Prostate gland (tissue), 2 donors: Measurements from ENCODE around the gene UCN2. TPM values are rescaled to one million over a fixed set of nuclear protein-coding genes. Genes with fewer than 3 reads are reported as not detected.
A peak's percentile ranks its signal among the peaks of the same experiment; 100 is the strongest.

Source experiments
- DNase-seq: peaks from one replicate; pipeline ENCODE4 v3.0.0-alpha.2; 2019; ENCODE audit warnings: low spot score
- H3K27ac ChIP-seq, 2 donors: fragments of 200-600 bp; sonication (generic); 2 replicates each; pipeline ENCODE4 v1.5.1; 2017 to 2019
- H3K27me3 ChIP-seq: fragments of 200-600 bp; sonication (generic); replicated peaks from 2 replicates; pipeline ENCODE4 v1.5.1; 2019; ENCODE audit not compliant: insufficient read depth
- H3K36me3 ChIP-seq, 2 donors: fragments of 200-600 bp; sonication (generic); 1 replicate in 1 of 2; 2 replicates in 1 of 2; pipeline versions ENCODE4 v1.5.1 to v1.8.1; 2017 to 2019
- H3K4me1 ChIP-seq: fragments of 200-600 bp; sonication (generic); replicated peaks from 2 replicates; pipeline ENCODE4 v1.5.1; 2019
- H3K4me3 ChIP-seq, 2 donors: fragments of 200-600 bp; sonication (generic); 2 replicates each; pipeline ENCODE4 v1.5.1; 2017 to 2019
- H3K9me3 ChIP-seq: fragments of 200-600 bp; sonication (generic); 2 replicates; pipeline ENCODE4 v1.5.1; 2017
- CTCF ChIP-seq, 4 experiments: fragments of 200-600 bp in 2 of 4; fragments of 450-650 bp in 2 of 4; sonication (generic) in 2 of 4; IDR thresholded peaks; 1 replicate in 3 of 4; 2 replicates in 1 of 4; pipeline ENCODE4 v1.5.1; 2016 to 2019; ENCODE audit warnings: antibody characterized with exemption in 4 of 4, mild to moderate bottlenecking in 2 of 4, moderate library complexity in 2 of 4
- POLR2A ChIP-seq: fragments of 450-650 bp; IDR thresholded peaks from one replicate; pipeline ENCODE4 v1.6.1; 2016; ENCODE audit warnings: antibody characterized with exemption, mild to moderate bottlenecking
- POLR2AphosphoS5 ChIP-seq: sonication (generic); formaldehyde crosslinking; IDR thresholded peaks from one replicate; pipeline ENCODE4 v1.6.1; 2017; ENCODE audit warnings: antibody characterized with exemption
- WGBS: methylation state at CpG from one replicate; pipeline ENCODE4 v1.1.5; 2018; 5-methylcytosine and 5-hydroxymethylcytosine counted together
- intact Hi-C: fragments of 100-400 bp; cut with DNase I; formaldehyde crosslinking; loops from one replicate; pipeline ENCODE4 v1.14.2; 2022
- total RNA-seq, 2 donors: library from RNA; depleted of rRNA; stranded (reverse); fragments of >200 nt; gene quantifications; one replicate each; pipeline ENCODE4 v1.1.0, GENCODE V29; 2016

UCN2 gene
- total RNA-seq, 2 donors from 2014 or later = 0.85 to 1.6 TPM

GRCh38 chr3:48595075-48595525 lies 31.5 kb upstream of the UCN2 start, which contains the start of gene COL7A1:
Gene COL7A1, minus strand, starts transcription at chr3:48595329. Its CDS starts 170 bp downstream, at chr3:48595159.
- no peaks in the 10 kb centered on the region for H3K9me3 ChIP-seq
- TF ChIP-seq POLR2AphosphoS5 = peak; percentile 38
- TF ChIP-seq POLR2A = peak; percentile 77
- no peak for TF ChIP-seq CTCF (IDR thresholded peaks at IDR 0.05)
- no peak for DNase-seq
- WGBS = under 1% methylated on average over 35 of the region's 35 CpGs
- peak within 1 kb of the TSS; percentile 79 to 84 for H3K27ac ChIP-seq
- H3K4me3 ChIP-seq = peak within 1 kb of the TSS; percentile 30 to 36
- intact Hi-C loops = loop anchor here (5.0 kb wide), 2 partner anchors 38 to 128 kb away; partner anchors contain the start of gene PFKFB4
- H3K4me1 ChIP-seq = peaks cover 20% of the 10 kb centered on the region
- H3K36me3 ChIP-seq = peaks cover 0 to 2% of the 10 kb centered on the region in 2 donors
- H3K27me3 ChIP-seq = no peaks in the 10 kb centered on the region

- 24% methylated on average over 39 of the region's 39 CpGs for WGBS
- no peaks in the 10 kb centered on the region for H3K9me3 ChIP-seq
- no peaks in the 10 kb centered on the region for H3K27me3 ChIP-seq
- H3K4me1 ChIP-seq = peaks cover 15% of the 10 kb centered on the region
- no peaks in the 10 kb centered on the region for H3K36me3 ChIP-seq
- H3K27ac ChIP-seq = peak overlapping the region; percentile 79 to 84
- TF ChIP-seq POLR2A (peak; percentile 25), POLR2AphosphoS5 (no peak), CTCF (IDR thresholded peaks at IDR 0.05) (no peak)
- intact Hi-C loops = loop anchor here (5.0 kb wide), 2 partner anchors 37 to 127 kb away; partner anchors contain the start of gene PFKFB4
- peak overlapping the region; percentile 30 to 36 for H3K4me3 ChIP-seq
- peak; percentile 14 for DNase-seq
Measured at GRCh38 chr3:48594417-48595049, 31.0 kb upstream of the UCN2 start.

DNA sequence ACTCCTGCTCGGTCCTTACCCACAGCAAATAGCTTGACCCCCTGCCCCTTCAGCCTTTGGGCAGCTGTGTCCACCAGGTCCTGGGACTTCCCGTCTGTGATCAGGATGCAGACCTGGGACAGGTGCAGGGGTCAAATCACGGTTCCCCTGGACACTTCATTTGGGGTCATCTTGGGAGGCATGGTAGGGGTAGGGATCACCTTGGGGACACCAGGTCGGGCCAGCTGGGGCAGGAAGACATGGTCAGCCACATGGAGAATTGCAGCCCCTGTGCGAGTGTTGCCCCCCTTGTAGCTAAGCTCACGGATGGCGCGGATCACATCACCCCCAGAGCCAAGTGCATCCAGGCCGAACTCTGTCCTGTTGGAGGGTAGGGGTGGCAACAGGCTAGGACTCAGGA lies 29.8 kb upstream of the UCN2 start:
- WGBS = 92% methylated on average over 9 of the region's 9 CpGs
- no peaks in the 10 kb centered on the region for H3K36me3 ChIP-seq
- H3K4me1 ChIP-seq = peaks cover 8% of the 10 kb centered on the region
- no peak overlapping the region for H3K27ac ChIP-seq
- TF ChIP-seq POLR2AphosphoS5 (no peak), POLR2A (no peak), CTCF (IDR thresholded peaks at IDR 0.05) (no peak)
- H3K9me3 ChIP-seq = no peaks in the 10 kb centered on the region
- no peak overlapping the region for H3K4me3 ChIP-seq
- intact Hi-C loops = no loop called here
- no peak for DNase-seq
- no peaks in the 10 kb centered on the region for H3K27me3 ChIP-seq

- H3K27me3 ChIP-seq = no peaks in the 10 kb centered on the region
- TF ChIP-seq POLR2A (no peak), POLR2AphosphoS5 (no peak), CTCF (IDR thresholded peaks at IDR 0.05) (no peak)
- intact Hi-C loops = no loop called here
- no peak overlapping the region for H3K4me3 ChIP-seq
- no peaks in the 10 kb centered on the region for H3K9me3 ChIP-seq
- H3K27ac ChIP-seq = no peak overlapping the region
- 92% methylated on average over 21 of the region's 21 CpGs for WGBS
- peaks cover 8% of the 10 kb centered on the region for H3K4me1 ChIP-seq
- DNase-seq = no peak
- H3K36me3 ChIP-seq = no peaks in the 10 kb centered on the region
Measured at GRCh38 chr3:48592519-48593087, 29.0 kb upstream of the UCN2 start.
